ENCODE data around the gene NALCN. TPM values are rescaled to one million over a fixed set of nuclear protein-coding genes. Genes with fewer than 3 reads are reported as not detected.

The NALCN gene
- total RNA-seq, 4 donors from 2014 or later, result 0.76 to 3.3 (median 1.8) TPM

DNA sequence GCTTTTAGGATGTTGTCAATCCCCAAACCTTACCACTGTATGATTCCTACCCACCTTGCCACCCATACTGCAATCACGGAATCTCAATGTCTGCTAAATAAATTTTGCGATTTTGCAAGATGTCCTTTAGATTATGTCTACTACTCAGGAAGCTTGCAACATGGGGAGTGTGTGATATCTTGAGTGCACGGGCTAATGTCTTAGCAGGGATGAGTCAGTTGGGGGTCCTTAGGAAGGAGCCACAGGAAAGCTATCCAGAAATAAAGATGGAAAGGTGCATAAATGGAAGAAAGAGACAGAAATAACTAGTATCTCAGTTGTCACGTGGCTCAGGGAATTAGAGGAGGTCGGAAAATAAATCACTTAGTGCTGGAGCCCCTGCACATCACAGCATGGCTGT lies 77.1 kb downstream of the NALCN start:
- Histone ChIP-seq H3K4me1 (no peaks in the 10 kb centered on the region), H3K9me3 (no peaks in the 10 kb centered on the region), H3K36me3 (no peaks in the 10 kb centered on the region), H3K27me3 (no peaks in the 10 kb centered on the region), H3K27ac (no peak overlapping the region), H3K4me3 (no peak overlapping the region)
- no peak for DNase-seq (ENCODE audit: low spot score in 2 of 2)
- WGBS, result 79% methylated on average over 5 of the region's 5 CpGs
- no peak for TF ChIP-seq POLR2AphosphoS5 (IDR thresholded peaks at IDR 0.05)
- no peak for TF ChIP-seq EP300 (IDR thresholded peaks at IDR 0.05)
- no peak for TF ChIP-seq POLR2A (IDR thresholded peaks at IDR 0.05)
- TF ChIP-seq, protein P1, sequence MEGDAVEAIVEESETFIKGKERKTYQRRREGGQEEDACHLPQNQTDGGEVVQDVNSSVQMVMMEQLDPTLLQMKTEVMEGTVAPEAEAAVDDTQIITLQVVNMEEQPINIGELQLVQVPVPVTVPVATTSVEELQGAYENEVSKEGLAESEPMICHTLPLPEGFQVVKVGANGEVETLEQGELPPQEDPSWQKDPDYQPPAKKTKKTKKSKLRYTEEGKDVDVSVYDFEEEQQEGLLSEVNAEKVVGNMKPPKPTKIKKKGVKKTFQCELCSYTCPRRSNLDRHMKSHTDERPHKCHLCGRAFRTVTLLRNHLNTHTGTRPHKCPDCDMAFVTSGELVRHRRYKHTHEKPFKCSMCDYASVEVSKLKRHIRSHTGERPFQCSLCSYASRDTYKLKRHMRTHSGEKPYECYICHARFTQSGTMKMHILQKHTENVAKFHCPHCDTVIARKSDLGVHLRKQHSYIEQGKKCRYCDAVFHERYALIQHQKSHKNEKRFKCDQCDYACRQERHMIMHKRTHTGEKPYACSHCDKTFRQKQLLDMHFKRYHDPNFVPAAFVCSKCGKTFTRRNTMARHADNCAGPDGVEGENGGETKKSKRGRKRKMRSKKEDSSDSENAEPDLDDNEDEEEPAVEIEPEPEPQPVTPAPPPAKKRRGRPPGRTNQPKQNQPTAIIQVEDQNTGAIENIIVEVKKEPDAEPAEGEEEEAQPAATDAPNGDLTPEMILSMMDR (IDR thresholded peaks at IDR 0.05), result no peak

GRCh38 chr13:101332583-101332982 lies 83.7 kb downstream of the NALCN start:
- DNase-seq (ENCODE audit: low spot score in 2 of 2), result no peak
- 87% methylated on average over 5 of the region's 5 CpGs for WGBS
- Histone ChIP-seq H3K9me3 (no peaks in the 10 kb centered on the region), H3K4me3 (no peak overlapping the region), H3K36me3 (no peaks in the 10 kb centered on the region), H3K4me1 (no peaks in the 10 kb centered on the region), H3K27ac (no peak overlapping the region), H3K27me3 (no peaks in the 10 kb centered on the region)
- TF ChIP-seq EP300 (IDR thresholded peaks at IDR 0.05), result no peak
- TF ChIP-seq POLR2AphosphoS5 (IDR thresholded peaks at IDR 0.05), result no peak
- TF ChIP-seq, protein P1 (IDR thresholded peaks at IDR 0.05), result no peak
- no peak for TF ChIP-seq POLR2A (IDR thresholded peaks at IDR 0.05)

- no peak overlapping the region for H3K4me3 ChIP-seq
Measured at GRCh38 chr13:101331731-101332130, 84.6 kb downstream of the NALCN start.

DNA sequence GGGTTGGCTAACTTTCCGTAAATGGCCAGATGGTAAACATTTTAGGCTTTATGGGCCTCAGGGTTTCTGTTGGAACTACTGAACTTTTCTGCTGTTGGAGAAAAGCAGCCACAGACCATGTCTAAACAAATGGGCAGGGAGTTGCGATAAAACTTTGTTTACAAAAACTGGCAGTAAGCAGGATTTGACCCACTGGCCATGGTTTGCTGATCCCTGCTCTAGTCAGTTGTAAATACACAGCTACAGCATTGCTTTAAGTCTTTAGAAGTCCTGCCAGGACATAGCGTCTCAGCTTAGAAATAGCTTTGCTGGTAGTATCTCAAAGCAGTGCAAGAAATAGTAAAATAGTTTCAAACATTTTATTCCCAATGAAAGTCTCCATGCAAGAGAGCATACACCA lies 88.4 kb downstream of the NALCN start:
- TF ChIP-seq EP300 (IDR thresholded peaks at IDR 0.05) (no peak), POLR2AphosphoS5 (IDR thresholded peaks at IDR 0.05) (no peak), POLR2A (IDR thresholded peaks at IDR 0.05) (no peak)
- TF ChIP-seq, protein P1 (IDR thresholded peaks at IDR 0.05), result no peak
- DNase-seq (ENCODE audit: low spot score in 2 of 2), result no peak
- Histone ChIP-seq H3K27ac (no peak overlapping the region), H3K27me3 (no peaks in the 10 kb centered on the region), H3K4me1 (no peaks in the 10 kb centered on the region), H3K9me3 (no peaks in the 10 kb centered on the region), H3K4me3 (no peak overlapping the region), H3K36me3 (no peaks in the 10 kb centered on the region)
- 74% methylated on average over 3 of the region's 3 CpGs for WGBS

More at GRCh38 chr13:101331731-101332130, 84.6 kb downstream of the NALCN start:
- WGBS, result 91% methylated on average over 2 of the region's 2 CpGs
- Histone ChIP-seq H3K9me3 (no peaks in the 10 kb centered on the region), H3K36me3 (no peaks in the 10 kb centered on the region), H3K27ac (no peak overlapping the region), H3K4me1 (no peaks in the 10 kb centered on the region), H3K27me3 (no peaks in the 10 kb centered on the region)
- TF ChIP-seq, protein P1 (IDR thresholded peaks at IDR 0.05), result no peak
- TF ChIP-seq EP300 (IDR thresholded peaks at IDR 0.05) (no peak), POLR2AphosphoS5 (IDR thresholded peaks at IDR 0.05) (no peak), POLR2A (IDR thresholded peaks at IDR 0.05) (no peak)
- DNase-seq (ENCODE audit: low spot score in 2 of 2), result no peak

DNA sequence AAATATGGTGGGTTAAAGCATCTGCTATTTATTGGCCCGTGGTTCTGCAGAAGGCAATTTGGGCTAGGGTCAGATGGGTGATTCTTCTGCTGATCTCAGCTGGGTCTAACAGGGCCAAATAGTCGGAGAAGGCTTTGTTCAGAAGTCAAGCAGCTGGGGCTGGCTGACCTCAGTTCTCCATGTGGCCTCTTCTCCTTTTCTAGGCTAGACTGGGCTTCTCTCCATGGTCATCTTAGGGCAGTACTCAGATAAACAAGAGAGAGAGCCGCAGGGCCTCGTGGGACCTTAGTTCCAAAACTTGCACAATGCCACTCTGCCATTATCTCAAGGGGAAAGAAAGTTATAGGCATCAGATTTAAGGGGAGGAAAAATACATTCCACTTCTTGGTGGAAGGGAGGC lies 89.6 kb downstream of the NALCN start:
- H3K27me3 ChIP-seq, result no peaks in the 10 kb centered on the region
- H3K36me3 ChIP-seq, result no peaks in the 10 kb centered on the region
- TF ChIP-seq POLR2AphosphoS5 (IDR thresholded peaks at IDR 0.05), result no peak
- no peak for TF ChIP-seq POLR2A (IDR thresholded peaks at IDR 0.05)
- TF ChIP-seq EP300 (IDR thresholded peaks at IDR 0.05), result no peak
- TF ChIP-seq, protein P1 (IDR thresholded peaks at IDR 0.05), result no peak
- no peaks in the 10 kb centered on the region for H3K9me3 ChIP-seq
- H3K4me3 ChIP-seq, result no peak overlapping the region
- no peaks in the 10 kb centered on the region for H3K4me1 ChIP-seq
- H3K27ac ChIP-seq, result no peak overlapping the region
- 76% methylated on average over 4 of the region's 4 CpGs for WGBS
- DNase-seq (ENCODE audit: low spot score in 2 of 2), result no peak

All from suprapubic skin (tissue), 4 donors.